VCaP (cell line): Measurements from ENCODE around the gene ACACB.

Experiments
- H3K27ac ChIP-seq: fragments of 450-650 bp; 2 replicates; pipeline ENCODE4 v1.5.1; 2017
- CTCF ChIP-seq: fragments of 450-650 bp; conservative IDR thresholded peaks from 2 replicates; pipeline ENCODE4 v1.5.1; 2017; ENCODE audit warnings: mild to moderate bottlenecking, moderate library complexity

The ACACB gene

GRCh38 chr12:109193896-109194295 is 77.5 kb downstream of the ACACB start:
- H3K27ac ChIP-seq: no peak overlapping the region
- no peak for TF ChIP-seq CTCF

- no peak for TF ChIP-seq CTCF
- H3K27ac ChIP-seq: no peak overlapping the region
Measured at GRCh38 chr12:109196332-109196731, 79.9 kb downstream of the ACACB start.

GRCh38 chr12:109197327-109197726 is 80.9 kb downstream of the ACACB start:
- H3K27ac ChIP-seq: no peak overlapping the region
- TF ChIP-seq CTCF: no peak

GRCh38 chr12:109199324-109199723 is 82.9 kb downstream of the ACACB start:
- no peak for TF ChIP-seq CTCF
- no peak overlapping the region for H3K27ac ChIP-seq

GRCh38 chr12:109200825-109201495 is 84.6 kb downstream of the ACACB start:
- no peak for TF ChIP-seq CTCF
- no peak overlapping the region for H3K27ac ChIP-seq

GRCh38 chr12:109201496-109201885 is 85.1 kb downstream of the ACACB start:
- no peak for TF ChIP-seq CTCF

GRCh38 chr12:109202770-109203169 is 86.4 kb downstream of the ACACB start:
- H3K27ac ChIP-seq: no peak overlapping the region
- no peak for TF ChIP-seq CTCF

More at GRCh38 chr12:109201496-109201885, 85.1 kb downstream of the ACACB start:
- H3K27ac ChIP-seq: no peak overlapping the region
